Stimulated activated CD8-positive, alpha-beta memory T cell treated with anti-CD3 and anti-CD28 coated beads, Interleukin-12 subunit alpha, Interleukin-12 subunit beta, amount 100 ng/mL, for 24 hours (primary cell): Measurements from ENCODE around the gene SLC22A1.

Experiments used
- DNase-seq: peaks from one replicate; pipeline ENCODE4 v3.0.0-alpha.2; 2020; ENCODE audit errors: extremely low read depth

SLC22A1 gene

GRCh38 chr6:160173806-160174527, 52.4 kb downstream of the SLC22A1 start:
- no peak for DNase-seq

DNA sequence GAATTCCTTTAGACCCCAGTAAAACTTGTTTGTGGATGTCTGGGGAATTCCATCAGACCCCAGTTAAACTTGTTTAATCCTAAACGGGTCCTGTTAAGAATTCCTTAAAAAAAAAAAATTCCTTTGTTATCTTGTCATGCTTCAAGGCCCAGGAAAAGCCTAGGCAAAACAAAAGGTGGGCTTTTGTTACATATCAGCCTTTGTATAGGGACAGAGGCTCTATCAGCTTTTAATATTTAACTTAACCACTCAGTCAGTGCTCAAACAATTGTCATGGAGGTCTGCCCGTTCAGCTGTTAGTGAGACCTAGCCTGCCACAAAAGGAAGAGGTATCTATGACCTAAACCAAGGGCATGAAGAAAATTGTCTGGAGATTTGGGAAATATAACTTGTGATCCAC, 53.1 kb downstream of the SLC22A1 start:
- DNase-seq = no peak

- no peak for DNase-seq
Observed at GRCh38 chr6:160177220-160177619, 55.6 kb downstream of the SLC22A1 start.

DNA sequence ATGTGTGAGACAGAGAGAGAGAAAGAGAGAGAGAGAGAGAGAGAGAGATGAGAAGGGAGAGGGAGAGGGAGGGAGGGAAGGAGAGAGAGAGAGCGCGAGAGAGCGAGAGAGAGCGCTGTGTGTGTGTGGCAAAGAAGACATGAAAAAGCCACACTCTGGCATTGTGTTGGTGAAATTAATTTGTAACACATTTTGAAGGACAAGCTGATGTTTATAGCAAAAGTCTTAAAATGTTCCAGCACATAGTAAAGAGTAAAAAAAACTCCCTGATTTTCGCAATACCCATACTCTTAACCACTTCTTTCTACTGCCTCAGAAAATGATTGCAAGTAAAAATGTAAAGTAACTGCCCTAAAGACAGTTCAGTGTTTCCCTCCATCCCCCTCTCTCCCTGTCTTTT, 56.7 kb downstream of the SLC22A1 start:
- DNase-seq = no peak

GRCh38 chr6:160180706-160181105, 59.1 kb downstream of the SLC22A1 start:
- no peak for DNase-seq

DNA sequence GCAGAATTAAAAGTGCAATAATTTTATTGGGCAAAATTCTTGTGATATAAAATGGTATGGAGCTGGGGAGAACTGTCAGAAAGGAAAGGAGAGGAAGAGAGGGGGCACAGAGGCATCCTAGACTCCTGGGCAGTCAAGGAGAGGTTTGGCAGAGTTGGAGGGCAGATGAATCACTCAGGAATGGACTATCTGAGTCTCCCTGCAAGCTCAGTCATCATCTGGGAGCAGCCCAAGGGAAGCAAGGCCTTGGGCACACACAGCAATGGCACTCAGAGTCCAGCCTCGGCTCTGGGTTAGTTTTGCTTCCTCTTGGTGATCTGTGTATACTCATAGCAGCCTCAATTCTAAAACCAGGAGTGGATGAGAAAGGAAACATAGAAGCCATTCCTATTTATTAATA, 67.2 kb downstream of the SLC22A1 start:
- DNase-seq = no peak

GRCh38 chr6:160190081-160190480, 68.5 kb downstream of the SLC22A1 start:
- DNase-seq = no peak

DNA sequence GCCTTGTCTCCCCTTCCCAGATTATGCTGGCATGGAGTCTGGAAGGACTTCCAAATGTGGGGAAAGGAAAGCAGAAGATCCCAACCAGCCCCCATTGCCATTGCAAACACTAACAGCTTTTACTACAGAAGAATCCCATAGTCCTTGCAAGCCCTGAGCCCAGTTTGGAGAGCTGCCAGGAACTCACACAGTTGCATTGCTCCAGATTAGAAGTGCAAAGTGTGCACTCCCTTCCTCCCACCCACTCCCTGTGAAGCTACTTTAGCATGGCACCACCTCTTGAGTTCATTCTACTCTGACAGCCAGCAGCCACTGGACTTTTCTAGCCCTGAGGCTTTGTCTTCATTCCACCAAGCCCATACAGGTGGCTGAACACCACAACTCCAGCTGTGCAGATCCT, 69.4 kb downstream of the SLC22A1 start:
- no peak for DNase-seq

DNA sequence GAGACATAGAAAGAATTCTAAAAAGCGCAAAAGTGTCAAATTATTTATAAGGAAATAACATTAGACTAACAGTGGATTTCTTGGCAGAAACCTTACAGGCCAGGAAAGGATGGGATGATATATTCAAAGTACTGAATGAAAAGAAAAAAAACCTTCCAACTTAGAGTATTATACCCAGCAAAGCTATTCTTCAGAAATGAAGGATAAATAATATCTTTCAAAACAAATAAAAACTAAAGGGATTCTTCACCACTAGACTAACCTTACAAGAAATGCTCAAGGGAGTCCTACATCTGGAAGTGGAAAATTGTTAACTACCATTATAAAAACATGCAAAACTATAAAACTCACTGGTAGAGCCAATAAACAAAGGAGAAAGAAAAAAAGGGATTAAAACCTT, 71.2 kb downstream of the SLC22A1 start:
- DNase-seq = no peak

- no peak for DNase-seq
Observed at GRCh38 chr6:160194808-160195207, 73.2 kb downstream of the SLC22A1 start.

DNA sequence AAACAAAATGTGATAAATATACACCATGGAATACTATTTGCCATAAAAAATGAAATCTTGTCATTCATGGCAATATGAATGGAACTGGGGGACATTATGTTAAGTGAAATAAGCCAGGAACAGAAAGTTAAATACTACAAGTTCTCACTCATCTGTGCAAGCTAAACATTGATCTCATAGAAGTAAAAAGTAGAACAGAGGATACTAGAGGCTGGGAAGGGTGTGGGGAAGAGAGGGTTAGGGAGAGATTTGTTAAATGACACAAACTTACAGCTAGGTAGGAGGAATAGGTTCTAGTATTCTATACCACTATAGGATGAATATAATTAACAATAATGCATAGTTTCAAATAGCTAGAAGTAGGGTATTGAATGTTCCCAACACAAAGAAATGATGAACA, 76.0 kb downstream of the SLC22A1 start:
- DNase-seq = no peak

GRCh38 chr6:160198606-160199211, 77.1 kb downstream of the SLC22A1 start:
- no peak for DNase-seq

GRCh38 chr6:160201061-160201460, 79.4 kb downstream of the SLC22A1 start:
- DNase-seq = no peak

DNA sequence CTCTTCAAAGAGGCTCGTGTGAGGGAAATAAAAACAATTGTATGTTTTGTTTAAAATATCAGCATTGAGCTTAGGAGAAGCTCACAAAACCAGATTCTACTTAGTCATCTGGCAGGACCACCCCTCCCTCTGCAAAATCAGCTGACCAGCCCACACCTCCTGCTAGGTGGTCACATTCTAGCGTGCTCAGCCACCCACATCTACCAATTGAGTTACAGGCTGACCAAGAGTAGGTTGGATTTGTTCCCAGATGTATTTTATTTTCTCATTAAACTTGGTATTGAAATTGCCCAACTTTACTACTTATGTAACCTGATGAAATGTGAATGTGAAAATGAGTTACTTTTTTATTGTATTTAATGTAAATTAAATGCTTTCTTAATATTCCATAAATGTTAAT, 80.8 kb downstream of the SLC22A1 start:
- DNase-seq = no peak

DNA sequence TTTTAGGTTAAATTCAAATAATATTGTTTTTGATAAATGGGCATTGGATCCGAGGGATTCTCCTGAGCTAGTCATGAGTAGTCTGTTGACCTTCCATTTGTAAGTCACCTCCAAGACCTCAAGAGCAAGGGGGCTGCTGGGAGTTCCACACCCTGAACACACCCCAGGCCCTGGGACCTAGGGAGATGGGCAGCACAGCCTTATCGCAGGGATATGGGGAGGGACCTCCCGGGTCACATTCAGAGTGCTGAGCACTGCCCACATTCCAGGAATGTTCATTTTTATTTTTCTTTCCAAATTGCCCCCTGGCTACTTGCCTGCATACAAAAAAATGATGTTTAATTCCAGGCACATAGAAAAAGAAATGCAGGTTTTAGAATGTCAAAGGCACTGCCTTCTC, 81.5 kb downstream of the SLC22A1 start:
- no peak for DNase-seq

DNA sequence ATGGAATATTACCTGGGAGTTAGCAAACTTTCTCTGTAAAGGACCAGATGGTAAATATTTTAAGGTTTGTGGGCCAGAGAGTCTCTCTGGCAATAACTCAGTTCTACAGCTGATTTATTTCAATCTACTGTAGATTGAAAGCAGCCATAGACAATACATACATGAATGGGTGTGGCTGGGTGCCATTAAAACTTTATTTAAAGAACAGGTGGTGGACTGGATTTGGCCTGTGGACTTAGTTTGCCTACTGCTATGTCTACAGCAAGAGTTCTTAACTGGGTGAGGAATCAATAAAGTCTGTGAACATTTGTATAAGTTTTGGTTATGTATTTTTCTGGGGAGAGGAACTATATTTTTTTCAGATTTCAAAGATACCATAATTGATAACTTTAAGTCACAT, 81.9 kb downstream of the SLC22A1 start:
- DNase-seq = no peak

- DNase-seq = no peak
Observed at GRCh38 chr6:160203953-160204352, 82.3 kb downstream of the SLC22A1 start.

- no peak for DNase-seq
Observed at GRCh38 chr6:160204710-160205109, 83.1 kb downstream of the SLC22A1 start.

DNA sequence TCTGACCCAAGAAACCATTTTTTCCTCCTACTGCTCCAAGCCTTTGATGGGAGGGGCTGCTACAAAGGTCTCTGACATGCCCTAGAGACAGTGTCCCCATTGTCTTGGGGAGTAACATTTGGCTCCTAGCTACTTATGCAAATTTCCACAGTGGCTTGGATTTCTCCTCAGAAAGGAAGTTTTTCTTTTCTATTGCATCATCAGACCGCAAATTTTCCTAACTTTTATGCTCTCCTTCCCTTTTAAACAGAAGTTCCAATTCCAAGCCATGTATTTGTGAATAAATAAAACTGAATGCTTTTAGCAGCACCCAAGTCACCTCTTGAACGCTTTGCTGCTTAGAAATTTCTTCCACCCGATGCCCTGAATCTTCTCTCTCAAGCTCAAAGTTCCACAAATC, 86.0 kb downstream of the SLC22A1 start:
- DNase-seq = no peak
